ENCODE results near the gene PCDH17. TPM values are rescaled to one million over a fixed set of nuclear protein-coding genes. Genes with fewer than 3 reads are reported as not detected.

Gene PCDH17
- total and polyA plus RNA-seq, 7 donors, result 0.18 to 1.4 (median 0.53) TPM

- TF ChIP-seq CTCF (IDR thresholded peaks at IDR 0.05), result peak; percentile 55
- peaks cover 0 to 23% (median 3%) of the 10 kb centered on the region in 3 donors for H3K27me3 ChIP-seq (ENCODE audit: insufficient read depth in 3 of 3, low read length in 2 of 3)
- no peak overlapping the region for H3K4me3 ChIP-seq
- peaks cover 2% of the 10 kb centered on the region for H3K4me1 ChIP-seq
- WGBS, 3 donors, result 10 to 16% (median 10%) methylated on average over 5 of the region's 5 CpGs
- DNase-seq (no peak), ATAC-seq (no peak)
- no peak overlapping the region for H3K27ac ChIP-seq
- no peaks in the 10 kb centered on the region for H3K9me3 ChIP-seq
- no peaks in the 10 kb centered on the region for H3K36me3 ChIP-seq (ENCODE audit: insufficient read depth in 1 of 2, low read depth in 1 of 2)
- intact Hi-C loops (cut with DNase I), result loop anchor here in 1 of 2 donors (5.0 kb wide), 1 partner anchor 238 kb away; no protein-coding TSS in a partner anchor
Observed at GRCh38 chr13:57624565-57625435, 6.7 kb upstream of the PCDH17 start.

GRCh38 chr13:57627663-57628062, 3.9 kb upstream of the PCDH17 start:
- 1 to 5% (median 3%) methylated on average over 3 of the region's 3 CpGs for WGBS, 3 donors
- Histone ChIP-seq H3K36me3 (ENCODE audit: insufficient read depth in 1 of 2, low read depth in 1 of 2) (no peaks in the 10 kb centered on the region), H3K4me1 (peaks cover 10% of the 10 kb centered on the region), H3K9me3 (no peaks in the 10 kb centered on the region), H3K27me3 (ENCODE audit: insufficient read depth in 3 of 3, low read length in 2 of 3) (peaks cover 0 to 52% (median 15%) of the 10 kb centered on the region in 3 donors), H3K27ac (no peak overlapping the region), H3K4me3 (no peak overlapping the region)
- ATAC-seq (no peak), DNase-seq (no peak)
- peak; percentile 52 for TF ChIP-seq CTCF (IDR thresholded peaks at IDR 0.05)
- intact Hi-C loops (cut with DNase I), result loop anchor here in 1 of 2 donors (5.0 kb wide), 1 partner anchor 235 kb away; no protein-coding TSS in a partner anchor

DNA sequence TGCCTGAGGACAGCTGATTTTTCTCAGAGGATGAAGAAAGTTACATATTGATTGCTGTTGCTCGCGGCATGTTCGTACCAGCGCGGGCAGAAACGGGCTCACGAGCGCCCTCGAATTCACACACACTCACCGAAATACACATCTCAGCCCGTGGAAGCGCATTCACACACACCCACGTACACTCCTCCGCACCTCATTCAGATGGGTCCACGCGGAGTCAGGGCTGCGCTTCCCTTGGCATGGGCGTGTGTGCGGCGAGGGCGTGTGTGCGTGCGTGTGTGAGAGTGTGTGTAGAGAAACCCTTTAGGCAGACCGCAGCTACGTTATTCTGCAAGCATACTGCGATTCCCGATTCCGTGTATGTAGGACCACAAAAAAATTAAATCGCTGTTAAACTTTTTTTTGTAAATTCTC, 2.1 kb upstream of the PCDH17 start:
- intact Hi-C loops (cut with DNase I), result loop anchor here in 1 of 2 donors (5.0 kb wide), 1 partner anchor 233 kb away; no protein-coding TSS in a partner anchor
- Histone ChIP-seq H3K27ac (no peak overlapping the region), H3K9me3 (no peaks in the 10 kb centered on the region), H3K36me3 (ENCODE audit: insufficient read depth in 1 of 2, low read depth in 1 of 2) (no peaks in the 10 kb centered on the region), H3K4me3 (peak overlapping the region; percentile 67), H3K27me3 (ENCODE audit: insufficient read depth in 3 of 3, low read length in 2 of 3) (peaks cover 0 to 69% (median 27%) of the 10 kb centered on the region in 3 donors), H3K4me1 (peaks cover 10% of the 10 kb centered on the region)
- DNase-seq, result no peak
- no peak for TF ChIP-seq CTCF (IDR thresholded peaks at IDR 0.05)
- WGBS, 3 donors, result 1 to 2% (median 1%) methylated on average over 29 of the region's 29 CpGs
- no peak for ATAC-seq

DNA sequence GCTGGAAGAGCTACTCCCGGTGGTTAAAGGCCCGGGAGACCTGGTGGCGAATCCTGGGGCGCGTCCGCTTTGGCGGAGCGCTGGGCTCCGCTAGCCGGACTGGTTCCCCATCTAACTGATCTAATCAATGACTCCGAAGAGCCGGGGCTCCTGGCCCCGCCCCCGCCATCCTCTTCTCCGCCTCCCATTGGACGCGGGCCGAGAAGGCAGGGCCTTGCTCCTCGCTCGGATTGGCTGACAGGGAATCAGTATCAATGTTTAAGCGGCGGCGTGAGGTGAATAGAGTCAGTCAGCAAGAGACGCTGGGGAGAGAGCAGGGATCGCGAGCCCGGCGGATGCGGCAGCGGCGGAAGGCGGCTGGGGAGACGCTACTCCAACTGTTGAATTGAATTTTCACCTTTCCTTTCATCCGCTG, 1.7 kb upstream of the PCDH17 start:
- Histone ChIP-seq H3K27ac (no peak overlapping the region), H3K4me1 (peaks cover 10% of the 10 kb centered on the region), H3K27me3 (ENCODE audit: insufficient read depth in 3 of 3, low read length in 2 of 3) (peaks cover 0 to 74% (median 28%) of the 10 kb centered on the region in 3 donors), H3K9me3 (no peaks in the 10 kb centered on the region), H3K36me3 (ENCODE audit: insufficient read depth in 1 of 2, low read depth in 1 of 2) (no peaks in the 10 kb centered on the region), H3K4me3 (peak overlapping the region; percentile 67)
- TF ChIP-seq CTCF (IDR thresholded peaks at IDR 0.05), result no peak
- intact Hi-C loops (cut with DNase I), result loop anchor here in 1 of 2 donors (5.0 kb wide), 1 partner anchor 232 kb away; no protein-coding TSS in a partner anchor
- peak; percentile 75 to 82 for DNase-seq
- 1 to 2% (median 1%) methylated on average over 34 of the region's 34 CpGs for WGBS, 3 donors
- peak; percentile 53 to 68 (median 61) for ATAC-seq

Measured in psoas muscle (tissue), 8 donors.